Stimulated activated CD8-positive, alpha-beta memory T cell treated with anti-CD3 and anti-CD28 coated beads, Interleukin-4, amount 100 ng/mL, for 48 hours (primary cell): ENCODE measurements around the gene RBBP5.
"Not testable (repeated sequence)": the region's sequence is repeated elsewhere in the genome, so short reads cannot be mapped to it uniquely, and the experiment has no call there.

Experiments used
- DNase-seq: peaks from one replicate; pipeline ENCODE4 v3.0.0-alpha.2; 2020

RBBP5 gene, protein sequence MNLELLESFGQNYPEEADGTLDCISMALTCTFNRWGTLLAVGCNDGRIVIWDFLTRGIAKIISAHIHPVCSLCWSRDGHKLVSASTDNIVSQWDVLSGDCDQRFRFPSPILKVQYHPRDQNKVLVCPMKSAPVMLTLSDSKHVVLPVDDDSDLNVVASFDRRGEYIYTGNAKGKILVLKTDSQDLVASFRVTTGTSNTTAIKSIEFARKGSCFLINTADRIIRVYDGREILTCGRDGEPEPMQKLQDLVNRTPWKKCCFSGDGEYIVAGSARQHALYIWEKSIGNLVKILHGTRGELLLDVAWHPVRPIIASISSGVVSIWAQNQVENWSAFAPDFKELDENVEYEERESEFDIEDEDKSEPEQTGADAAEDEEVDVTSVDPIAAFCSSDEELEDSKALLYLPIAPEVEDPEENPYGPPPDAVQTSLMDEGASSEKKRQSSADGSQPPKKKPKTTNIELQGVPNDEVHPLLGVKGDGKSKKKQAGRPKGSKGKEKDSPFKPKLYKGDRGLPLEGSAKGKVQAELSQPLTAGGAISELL

DNA sequence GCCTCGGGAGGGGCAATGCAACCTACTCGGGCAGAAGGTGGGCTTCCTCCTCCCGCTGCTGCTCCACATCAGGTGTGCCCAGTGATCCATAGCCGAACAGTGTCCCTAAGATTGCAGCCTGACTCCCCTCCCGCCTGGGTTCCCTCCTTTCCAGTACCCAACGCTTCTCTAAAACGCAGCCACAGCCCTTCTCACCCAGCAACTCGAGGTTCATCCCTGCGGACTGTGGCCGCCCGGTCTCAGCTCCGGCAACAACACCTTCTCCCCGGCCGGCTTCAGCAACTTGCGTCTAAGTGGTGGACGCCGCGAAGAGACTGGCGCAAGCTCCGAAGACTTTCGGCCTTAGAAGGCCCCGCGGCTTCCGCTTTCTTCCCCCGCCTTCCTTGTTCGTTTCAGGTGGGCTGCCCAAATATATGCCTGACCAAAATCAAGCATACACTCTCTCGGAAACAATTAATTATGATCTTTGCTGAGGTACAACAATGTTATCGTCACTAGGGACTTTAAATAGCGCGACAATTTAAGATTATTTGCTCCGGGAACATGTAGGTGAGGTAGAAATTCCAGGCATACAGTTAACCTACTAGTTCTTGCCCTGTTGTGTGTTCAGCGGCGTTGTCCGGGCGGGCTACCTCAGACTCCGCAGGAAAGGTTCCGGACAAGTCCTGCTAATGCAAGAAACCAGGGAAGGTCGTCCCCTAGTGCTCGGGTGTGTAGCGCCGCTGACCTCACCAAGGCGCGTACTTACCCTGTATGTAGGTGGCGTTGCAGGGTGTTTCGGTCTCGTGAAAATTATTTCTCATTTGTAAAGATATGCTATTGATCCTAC, at the start of gene RBBP5:
Gene RBBP5 (minus strand): TSS at position 319 of the 829 bp plus-strand sequence. CDS start 105 bp downstream, at position 214.
- peak; percentile 96 for DNase-seq

DNA sequence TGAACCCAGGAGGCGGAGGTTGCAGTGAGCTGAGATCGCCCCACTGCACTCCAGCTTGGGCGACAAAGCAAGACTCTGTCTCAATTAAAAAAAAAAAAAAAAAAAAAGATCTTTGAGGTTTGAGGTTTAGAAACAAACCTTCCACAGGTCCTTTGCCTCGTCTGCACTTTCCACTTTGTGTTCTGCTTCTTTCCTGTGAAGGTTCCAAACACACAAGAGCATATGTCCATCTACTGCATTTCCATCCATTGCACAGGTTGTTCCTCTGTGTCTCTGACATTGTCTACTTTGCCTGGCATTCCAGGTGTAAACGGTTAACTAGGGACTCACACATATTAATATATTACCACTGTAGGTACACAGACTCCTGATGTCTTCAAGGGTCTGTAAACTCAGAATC, 49.6 kb upstream of the RBBP5 start:
- no peak for DNase-seq

DNA sequence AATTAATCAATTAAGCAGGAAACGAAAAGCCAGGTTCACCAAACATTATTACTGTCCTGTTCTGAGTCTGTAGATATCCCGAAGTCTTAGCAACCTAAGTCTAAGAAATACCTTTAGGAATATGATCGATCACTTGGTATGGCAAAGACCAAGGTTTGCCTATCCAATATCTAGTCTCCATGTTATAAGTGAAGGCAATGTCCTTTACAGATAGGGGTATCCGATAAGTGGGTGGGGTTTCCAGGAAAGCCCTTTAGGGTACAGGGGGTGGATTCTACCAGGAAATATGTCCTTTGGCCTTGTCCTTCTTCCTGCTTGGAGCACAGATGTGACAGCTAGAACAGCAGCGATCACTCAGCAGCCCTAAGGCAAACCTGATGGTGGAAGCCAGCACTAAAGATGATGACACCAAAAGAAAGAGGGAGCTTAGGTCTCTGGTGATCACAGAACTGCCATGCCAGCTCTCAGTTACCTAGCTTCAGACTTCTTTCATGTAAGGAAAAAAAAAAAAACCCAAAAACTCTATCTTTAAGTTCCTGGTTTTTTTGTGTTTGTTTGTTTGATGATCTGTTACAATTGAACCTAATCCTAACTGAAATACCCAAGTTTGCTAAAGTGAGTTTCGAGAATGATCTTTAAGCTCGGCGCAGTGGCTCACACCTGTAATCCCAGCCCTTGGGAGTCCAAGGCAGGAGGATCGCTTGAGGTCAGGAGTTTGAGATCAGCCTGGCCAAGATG, 48.9 kb upstream of the RBBP5 start:
- DNase-seq, result no peak

DNA sequence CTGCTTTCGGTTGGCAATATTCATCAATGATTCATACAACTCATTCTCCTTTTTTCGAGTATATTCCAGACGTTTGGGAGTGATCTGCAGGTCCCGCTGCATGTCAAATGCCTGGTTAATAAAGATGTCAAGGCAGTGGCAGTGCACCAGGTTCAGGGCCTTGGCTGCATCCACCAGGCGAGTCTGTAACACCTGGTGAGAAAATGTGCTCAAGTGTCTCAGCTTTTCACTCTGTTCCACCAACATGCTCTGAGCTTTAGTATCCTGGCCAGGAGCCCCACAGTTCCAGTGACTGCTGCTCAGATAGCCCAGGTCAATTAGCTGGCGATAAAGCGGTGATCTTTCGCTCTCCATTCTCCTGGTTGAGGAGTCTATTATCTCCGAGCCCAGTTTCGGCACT, 47.5 kb upstream of the RBBP5 start:
- no peak for DNase-seq

DNA sequence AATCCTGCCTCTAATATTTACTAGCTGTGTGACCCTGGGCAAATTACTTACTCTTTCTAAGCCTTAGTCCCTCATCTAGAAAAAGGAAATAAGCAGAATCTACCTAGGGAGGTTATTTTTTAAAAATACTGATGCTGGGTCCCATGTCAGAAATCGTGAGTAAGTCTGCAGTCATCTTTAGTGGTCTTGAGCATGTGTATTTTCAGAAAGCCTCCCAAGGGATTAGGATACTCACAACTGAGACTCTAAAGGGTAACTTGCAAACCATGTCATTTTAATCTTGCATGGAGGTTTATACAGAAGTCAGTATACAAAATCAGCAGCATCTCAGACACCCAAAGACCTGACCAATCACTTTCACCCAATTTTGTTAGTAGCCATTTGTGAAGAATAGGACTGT, 46.5 kb upstream of the RBBP5 start:
- no peak for DNase-seq

DNA sequence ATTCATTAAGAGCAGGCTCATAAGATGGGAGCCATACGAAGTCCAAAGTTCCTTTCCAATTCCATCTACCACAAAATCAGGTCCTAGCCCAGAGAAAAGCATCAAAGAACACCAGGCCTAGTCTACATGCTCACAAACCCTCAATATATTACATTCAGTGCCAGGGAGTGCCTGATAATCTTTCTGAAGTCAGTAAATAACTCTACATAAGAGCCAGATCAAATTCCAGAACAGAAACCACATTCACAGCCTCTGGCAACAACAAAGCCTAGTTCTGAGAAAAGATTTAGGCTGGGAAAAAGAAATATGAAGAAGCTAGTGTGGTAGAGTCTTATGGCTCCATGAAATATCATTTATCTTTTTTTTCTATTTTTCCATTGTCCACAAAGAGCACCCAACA, 40.5 kb upstream of the RBBP5 start:
- DNase-seq, result no peak

DNA sequence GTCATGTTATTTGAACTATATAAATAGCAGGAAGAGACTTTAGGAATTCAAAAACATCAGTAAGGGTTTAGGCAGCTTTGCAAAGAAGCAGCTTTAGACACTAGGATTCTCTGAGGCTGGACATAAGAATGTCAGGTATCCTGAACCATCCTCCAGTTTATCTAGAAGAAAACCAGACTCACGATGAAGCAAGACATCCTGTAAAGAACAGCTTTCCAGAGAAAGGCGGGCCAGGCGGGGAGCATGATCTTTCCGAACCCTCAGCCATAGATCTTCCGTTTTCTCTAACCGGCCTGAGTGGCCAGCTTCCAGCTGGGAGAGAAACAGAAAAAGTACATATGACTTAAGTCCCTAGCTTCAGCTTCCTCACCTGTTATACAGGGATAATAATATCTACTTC, 39.3 kb upstream of the RBBP5 start:
- no peak for DNase-seq

DNA sequence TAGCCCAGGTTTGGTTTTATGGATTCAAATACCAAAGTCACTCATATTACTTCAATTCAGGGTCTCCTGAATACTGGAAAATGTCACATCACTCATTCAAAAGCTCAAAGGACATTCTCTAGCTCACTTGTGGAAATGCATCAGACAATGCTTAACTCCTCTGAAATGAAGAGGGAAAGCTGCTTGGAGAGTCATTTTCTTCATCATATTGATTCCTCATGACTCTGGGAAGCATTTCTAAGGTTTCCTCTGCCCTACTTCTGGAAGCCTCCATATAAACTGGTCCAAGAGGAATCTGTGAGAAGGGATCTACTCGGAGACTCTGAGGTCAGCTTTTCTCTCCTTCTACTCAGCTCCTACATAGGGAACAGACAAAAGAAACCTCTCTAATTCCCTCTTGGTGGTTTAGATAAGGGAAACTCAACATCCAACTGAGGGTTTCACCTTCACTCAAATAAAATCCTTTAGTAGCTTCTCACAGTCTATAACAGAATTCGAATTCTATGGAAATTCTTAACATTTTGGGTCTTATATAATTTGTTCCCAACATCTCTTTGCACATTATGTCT, 36.4 kb upstream of the RBBP5 start:
- no peak for DNase-seq

DNA sequence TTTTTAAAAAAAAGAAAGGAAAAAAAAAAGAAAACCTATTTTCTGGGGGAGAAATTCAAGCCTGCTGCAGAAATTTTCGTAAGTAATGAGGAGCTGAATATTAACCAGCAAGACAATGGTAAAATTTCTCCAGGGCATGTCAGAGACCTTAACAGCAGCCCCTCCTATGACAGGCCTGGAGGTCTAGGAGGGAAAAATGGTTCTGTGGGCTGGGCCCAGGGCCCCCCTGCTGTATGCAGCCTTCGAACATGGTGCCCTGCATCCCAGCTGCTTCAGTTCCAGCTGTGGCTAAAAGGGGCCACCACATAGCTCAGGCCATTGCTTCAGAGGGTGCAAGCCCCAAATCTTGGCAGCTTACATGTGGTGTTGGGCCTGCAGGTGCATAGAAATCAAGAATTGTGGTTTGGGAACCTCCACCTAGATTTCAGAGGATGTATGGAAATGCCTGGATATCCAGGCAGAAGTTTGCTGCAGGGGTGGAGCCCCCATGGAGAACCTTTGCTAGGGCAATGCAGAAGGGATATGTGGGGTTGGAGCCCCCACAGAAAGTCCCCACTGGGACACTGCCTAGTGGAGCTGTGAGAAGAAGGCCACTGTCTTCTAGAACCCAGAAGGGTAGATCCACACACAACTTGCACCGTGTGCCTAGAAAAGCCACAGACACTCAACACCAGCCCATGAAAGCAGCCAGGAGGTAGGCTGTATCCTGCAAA, 34.0 kb upstream of the RBBP5 start:
- DNase-seq, result not testable (repeated sequence)

DNA sequence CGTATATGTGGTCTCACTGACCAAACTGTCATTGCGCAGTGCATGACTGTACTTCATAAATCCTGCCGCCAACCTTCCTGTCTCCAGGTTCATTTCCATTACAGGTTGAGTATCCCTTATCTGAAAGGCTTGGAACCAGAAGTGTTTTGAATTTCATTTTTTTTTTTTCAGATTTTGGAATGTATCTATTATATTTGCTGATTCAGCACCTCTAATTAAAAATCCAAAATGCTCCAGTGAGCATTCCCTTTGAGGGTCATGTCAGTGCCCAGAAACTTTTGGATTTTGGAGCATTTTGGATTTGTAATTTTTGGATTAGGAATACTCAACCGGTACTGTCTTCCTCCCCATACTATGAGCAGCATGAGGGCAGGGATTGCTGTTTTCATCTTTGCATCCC, 30.7 kb upstream of the RBBP5 start:
- no peak for DNase-seq

DNA sequence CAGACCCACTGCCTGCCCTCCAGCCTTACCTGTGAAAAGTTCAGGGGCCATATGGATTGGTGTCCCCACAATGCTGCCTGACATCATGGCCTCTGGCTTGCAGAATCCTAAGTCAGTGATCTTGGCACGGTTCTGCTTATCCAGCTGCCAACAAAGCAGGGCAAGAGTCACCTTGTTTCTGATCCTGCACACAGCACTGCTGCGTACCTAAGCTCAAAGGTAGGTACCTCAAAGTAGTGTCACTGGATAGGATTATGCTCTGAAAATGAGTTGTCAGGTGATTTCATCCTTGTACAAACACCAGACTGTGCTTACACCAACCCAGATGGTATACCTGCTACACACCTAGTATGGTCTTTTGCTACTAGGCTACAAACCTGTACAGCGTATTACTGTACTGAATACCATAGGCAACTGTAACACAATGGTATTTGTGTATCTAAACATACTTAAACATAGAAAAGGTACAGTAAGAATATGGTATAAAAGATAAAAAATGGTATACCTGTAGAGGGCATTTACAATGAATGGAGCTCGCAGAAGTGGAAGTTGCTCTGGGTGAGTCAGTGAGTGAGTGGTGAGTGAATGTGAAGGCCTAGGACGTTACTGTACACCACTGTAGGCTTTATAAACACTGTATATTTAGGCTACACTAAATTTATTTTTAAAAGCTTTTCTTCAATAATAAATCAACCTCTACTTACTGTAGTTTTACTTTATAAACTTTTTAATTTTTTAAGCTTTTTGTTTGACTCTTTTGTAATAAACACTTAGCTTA, 29.1 kb upstream of the RBBP5 start:
- no peak for DNase-seq

DNA sequence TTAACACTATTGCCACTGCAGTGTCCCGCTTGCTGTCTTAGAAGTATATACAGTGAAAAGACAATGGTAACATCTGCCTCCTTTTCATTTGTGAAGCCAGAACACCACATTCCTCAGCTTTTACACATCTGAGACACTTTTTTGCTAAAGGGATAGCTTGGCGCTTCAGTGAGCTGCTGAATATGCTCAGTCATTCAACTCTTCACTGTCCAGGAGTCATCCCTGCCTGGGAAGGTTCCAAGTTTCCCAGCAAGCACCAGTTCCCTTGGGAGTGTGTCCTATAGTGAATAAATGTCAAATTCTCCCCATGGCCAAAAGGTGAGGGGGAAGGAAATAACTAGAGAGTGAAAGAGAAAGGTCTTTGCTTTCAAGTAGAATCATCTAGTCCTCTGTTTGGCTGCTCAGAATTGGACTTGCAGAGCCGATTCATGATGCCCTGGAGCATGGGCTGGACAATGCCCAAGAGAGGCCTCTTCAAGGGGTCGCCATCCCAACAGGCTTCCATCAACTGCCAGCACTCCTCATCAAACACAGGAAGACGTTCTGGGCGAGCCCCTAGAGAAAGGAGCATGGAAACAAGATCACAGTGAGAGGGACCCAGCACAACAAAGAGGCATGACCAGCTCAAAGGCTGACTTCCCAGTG, 25.5 kb upstream of the RBBP5 start:
- DNase-seq, result no peak

DNA sequence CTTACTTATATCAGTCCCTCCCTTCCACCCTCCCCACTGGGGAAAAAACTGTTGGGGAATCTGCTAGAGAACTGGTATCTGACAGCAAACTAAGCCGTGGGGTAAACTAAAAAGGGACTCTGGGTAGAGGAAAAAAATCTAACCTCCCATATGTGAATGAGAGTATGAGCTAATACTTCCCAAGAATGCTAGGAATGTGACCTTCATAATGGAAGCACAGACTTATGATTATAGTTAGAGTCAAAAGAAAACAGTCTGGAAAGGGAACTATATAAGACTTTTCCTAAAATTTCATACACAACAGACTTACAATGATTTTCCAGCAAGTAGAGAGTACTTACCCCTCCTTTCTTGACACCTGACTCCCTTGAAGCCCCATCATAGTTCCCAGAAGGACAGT, 23.0 kb upstream of the RBBP5 start:
- no peak for DNase-seq

DNA sequence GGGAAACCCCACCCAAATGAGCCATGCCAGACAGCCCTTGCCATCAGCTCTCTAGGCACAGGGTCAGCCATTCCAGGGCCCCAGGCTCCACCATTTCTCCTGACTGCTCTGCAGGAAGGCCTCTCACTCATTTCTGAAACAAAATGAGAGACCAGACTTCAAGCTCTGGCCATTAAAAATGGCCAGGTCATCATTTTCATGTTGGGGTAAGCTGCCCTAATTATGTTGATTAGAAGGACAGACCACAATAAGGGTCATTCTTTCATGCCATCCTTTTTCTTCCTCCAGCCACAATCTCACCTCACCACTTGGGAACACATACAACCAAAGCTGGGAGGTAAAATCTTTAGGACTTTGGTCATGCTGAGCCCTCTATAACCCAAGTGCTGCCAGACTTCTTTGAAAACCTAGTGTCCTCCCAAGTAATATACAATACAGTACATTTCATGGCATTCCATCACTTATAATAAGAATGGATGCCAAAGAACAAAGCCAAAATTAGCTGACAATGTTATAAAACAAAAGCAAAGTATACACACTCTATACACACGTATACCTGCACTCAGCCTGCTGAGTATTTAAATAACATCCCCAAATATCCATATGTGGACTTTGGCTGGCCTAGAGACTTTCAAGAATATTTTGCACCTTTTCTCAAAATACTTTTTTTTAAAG, 22.4 kb upstream of the RBBP5 start:
- DNase-seq, result no peak

DNA sequence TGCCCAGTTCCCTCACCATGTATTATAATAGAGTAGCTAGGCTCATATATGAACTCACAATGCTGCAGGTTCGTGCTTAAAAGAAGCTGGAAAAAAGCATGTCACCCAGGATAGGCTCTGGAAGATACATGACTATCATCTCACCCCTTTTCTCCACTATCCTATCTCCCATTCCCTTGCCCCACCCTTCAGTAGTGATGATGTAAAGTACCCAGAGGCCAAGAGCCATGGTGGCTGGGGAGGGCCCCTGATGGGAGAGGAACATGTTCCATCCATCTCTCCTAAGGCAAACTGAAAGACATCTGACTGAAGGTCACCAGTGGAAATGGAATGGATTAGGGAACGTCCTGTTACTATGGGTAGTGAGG, 20.3 kb upstream of the RBBP5 start:
- DNase-seq, result no peak

DNA sequence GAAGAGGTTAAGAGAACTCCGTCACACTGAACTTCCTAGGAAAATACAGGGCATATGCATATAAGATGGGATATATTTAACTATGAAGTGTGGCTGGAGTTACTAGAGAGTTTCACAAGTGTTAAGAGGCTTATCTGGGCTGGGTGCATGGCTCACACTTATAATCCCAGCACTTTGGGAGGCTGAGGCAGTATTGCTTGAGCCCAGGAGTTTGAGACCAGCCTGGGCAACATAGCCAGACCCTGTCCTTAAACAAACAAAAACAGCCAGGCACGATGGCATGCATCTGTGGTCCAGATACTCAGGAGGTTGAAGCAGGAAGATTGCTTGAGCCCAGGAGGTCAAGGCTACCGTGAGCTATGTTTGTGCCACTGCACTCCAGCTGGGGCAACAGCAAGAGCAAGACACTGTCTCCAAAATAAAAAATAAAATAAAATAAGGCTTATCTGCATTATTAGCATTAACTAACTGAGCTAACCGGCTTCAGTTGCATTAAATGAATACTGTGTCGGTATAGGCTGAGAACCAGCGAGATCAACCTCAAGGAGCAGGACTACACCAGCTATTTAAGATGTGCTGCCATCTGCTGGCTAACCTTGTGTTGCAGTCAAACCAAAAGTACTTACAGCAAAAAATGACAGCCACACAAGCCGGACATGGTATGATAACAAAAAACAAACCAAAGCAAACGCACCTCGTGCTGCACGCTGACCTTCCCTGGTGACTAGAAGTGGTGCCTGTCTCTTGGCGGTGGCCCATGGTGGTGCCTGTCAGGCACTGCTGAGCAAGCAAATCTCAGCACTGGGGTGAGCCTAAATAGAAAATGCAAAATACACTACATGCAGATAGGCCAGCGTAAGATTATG, 19.7 kb upstream of the RBBP5 start:
- peak; percentile 85 for DNase-seq

DNA sequence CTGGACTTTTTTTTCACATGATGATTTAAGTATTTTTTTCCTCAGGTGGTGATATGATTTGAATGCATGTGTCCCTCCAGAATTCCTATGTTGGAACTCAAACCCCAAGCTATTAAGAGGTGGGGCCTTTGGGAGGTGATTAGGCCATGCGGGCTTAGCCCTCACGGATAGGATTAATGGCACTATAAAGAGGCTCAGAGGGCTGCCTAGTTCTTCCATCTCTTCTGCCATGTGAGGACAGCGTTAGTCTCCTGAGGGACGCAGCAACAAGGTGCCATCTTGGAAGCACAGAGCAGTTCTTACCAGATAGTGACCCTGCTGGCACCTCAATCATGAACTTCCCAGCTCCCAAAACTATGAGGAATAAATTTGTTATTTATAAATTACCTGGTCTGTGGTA, 18.3 kb upstream of the RBBP5 start:
- no peak for DNase-seq

DNA sequence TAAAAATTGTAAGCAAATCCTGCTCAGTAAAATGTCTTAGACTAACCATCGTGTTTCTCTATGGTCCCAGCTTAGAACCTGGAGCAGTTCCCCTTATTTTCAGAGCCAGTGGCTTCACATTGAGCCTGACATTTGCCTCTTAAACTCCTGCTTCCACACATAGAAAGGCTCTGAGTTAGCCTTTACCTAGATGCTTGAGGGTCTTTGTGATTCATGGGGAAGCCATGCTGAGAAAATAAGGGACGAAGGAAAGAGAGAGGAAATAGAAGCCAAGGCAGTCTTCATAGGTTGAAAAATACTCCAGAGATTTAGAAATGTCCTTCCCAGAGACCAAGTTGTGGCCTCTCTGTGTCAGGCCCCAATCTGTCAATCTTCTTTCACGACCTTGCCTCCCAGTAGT, 16.1 kb upstream of the RBBP5 start:
- DNase-seq, result no peak

DNA sequence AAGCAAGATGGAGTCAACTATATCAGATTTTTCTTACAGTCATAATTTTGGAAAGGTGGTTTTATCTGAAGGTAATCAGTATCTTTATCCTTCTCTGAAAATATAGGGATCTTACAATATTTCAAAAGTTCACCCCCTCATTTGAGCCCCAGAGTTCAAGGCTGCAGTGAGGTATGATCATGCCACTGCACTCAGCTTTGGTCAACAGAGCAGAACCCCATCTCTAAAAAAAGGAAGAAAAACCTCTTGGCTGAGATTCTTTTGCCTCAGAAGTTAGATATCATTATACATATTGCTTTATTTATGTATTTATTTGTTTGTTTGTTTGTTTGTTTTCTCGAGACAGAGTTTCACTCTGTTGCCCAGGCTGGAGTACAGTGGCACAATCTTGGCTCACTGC, 11.5 kb upstream of the RBBP5 start:
- no peak for DNase-seq
